ENCODE data around the gene BAD.

GRCh38 chr11:64331569-64332371 is 47.3 kb upstream of the BAD start:
- TF ChIP-seq CTCF (IDR thresholded peaks at IDR 0.05 in 4 of 5, conservative IDR thresholded peaks at IDR 0.05 in 1 of 5) = peak in 2 of 5 experiments; percentile 23 to 33
- TF ChIP-seq POLR2A (IDR thresholded peaks at IDR 0.05) = no peak
